Neural progenitor cell (in vitro differentiated cells): ENCODE data around the gene NDUFAF8. TPM values are rescaled to one million over a fixed set of nuclear protein-coding genes. Genes with fewer than 3 reads are reported as not detected.

Experiments used
- DNase-seq: peaks from one replicate; pipeline ENCODE4 v3.0.0-alpha.2; 2016; ENCODE audit warnings: low spot score
- H2AFZ ChIP-seq: fragments of 200-600 bp; sonication (generic); replicated peaks from 2 replicates; pipeline ENCODE4 v1.6.1; 2016; ENCODE audit warnings: antibody characterized with exemption
- H3F3A ChIP-seq: fragments of 200-600 bp; sonication (generic); 2 replicates; pipeline ENCODE4 v1.6.1; 2016; ENCODE audit warnings: antibody characterized with exemption, low read depth
- H3K27ac ChIP-seq: fragments of 200-600 bp; sonication (generic); 2 replicates; pipeline ENCODE4 v1.5.1; 2016; ENCODE audit warnings: mild to moderate bottlenecking
- H3K27me3 ChIP-seq: fragments of 200-600 bp; sonication (generic); 2 replicates; pipeline ENCODE4 v1.6.1; 2016; ENCODE audit warnings: mild to moderate bottlenecking, moderate library complexity
- H3K36me3 ChIP-seq: fragments of 200-600 bp; sonication (generic); 2 replicates; pipeline ENCODE4 v1.5.1; 2016
- H3K4me1 ChIP-seq: fragments of 200-600 bp; sonication (generic); 2 replicates; pipeline ENCODE4 v1.6.1; 2016; ENCODE audit warnings: mixed run types
- H3K4me2 ChIP-seq: fragments of 200-600 bp; sonication (generic); 2 replicates; pipeline ENCODE4 v1.6.1; 2016
- H3K4me3 ChIP-seq: fragments of 200-600 bp; sonication (generic); 2 replicates; pipeline ENCODE4 v1.5.1; 2016
- H3K79me2 ChIP-seq: fragments of 200-600 bp; sonication (generic); 2 replicates; pipeline ENCODE4 v1.6.1; 2016; ENCODE audit warnings: low read depth
- H3K9ac ChIP-seq: fragments of 200-600 bp; sonication (generic); 2 replicates; pipeline ENCODE4 v1.6.1; 2016
- H3K9me3 ChIP-seq: fragments of 200-600 bp; sonication (generic); 2 replicates; pipeline ENCODE4 v1.5.1; 2016; ENCODE audit warnings: low read depth
- H4K20me1 ChIP-seq: fragments of 200-600 bp; sonication (generic); 2 replicates; pipeline ENCODE4 v1.6.1; 2016; ENCODE audit warnings: low read depth
- H3K27ac Mint-ChIP-seq: 3 replicates; pipeline ENCODE4 v1.8.0; 2021; ENCODE audit warnings: mixed read lengths
- H3K27me3 Mint-ChIP-seq: 2 replicates; pipeline ENCODE4 v1.8.0; 2022; ENCODE audit warnings: low read depth, mild to moderate bottlenecking, inconsistent platforms, moderate library complexity, mixed read lengths; ENCODE audit not compliant: insufficient read depth
- H3K36me3 Mint-ChIP-seq: 3 replicates; pipeline ENCODE4 v1.8.0; 2021; ENCODE audit warnings: mixed read lengths
- H3K4me1 Mint-ChIP-seq: 3 replicates; pipeline ENCODE4 v1.8.0; 2021; ENCODE audit warnings: mixed read lengths
- H3K4me3 Mint-ChIP-seq: 3 replicates; pipeline ENCODE4 v1.8.0; 2021; ENCODE audit warnings: mild to moderate bottlenecking, moderate library complexity, mixed read lengths
- H3K9me3 Mint-ChIP-seq: 3 replicates; pipeline ENCODE4 v1.8.0; 2020; ENCODE audit warnings: mixed read lengths
- CTCF ChIP-seq: fragments of 200-600 bp; sonication (generic); IDR thresholded peaks from 2 replicates; pipeline ENCODE4 v1.5.1; 2017; ENCODE audit warnings: antibody characterized with exemption, mild to moderate bottlenecking
- EZH2 ChIP-seq: fragments of 200-600 bp; sonication (generic); IDR thresholded peaks from 2 replicates; pipeline ENCODE4 v1.6.1; 2017; ENCODE audit warnings: antibody characterized with exemption, mild to moderate bottlenecking, moderate library complexity
- EZH2phosphoT487 ChIP-seq: fragments of 200-600 bp; sonication (generic); IDR thresholded peaks from 2 replicates; pipeline ENCODE4 v1.6.1; 2017; ENCODE audit warnings: antibody characterized with exemption
- total RNA-seq: library from RNA; depleted of rRNA; stranded (reverse); fragments of >200 nt; gene quantifications from 2 replicates; pipeline ENCODE4 v1.2.3, GENCODE V29; 2015; ENCODE audit warnings: low replicate concordance

The NDUFAF8 gene
- total RNA-seq, 1 donor from 2014 or later = 34.7 TPM

- Histone ChIP-seq H3K36me3 (no peaks in the 10 kb centered on the region), H3K79me2 (peaks cover 10% of the 10 kb centered on the region), H3K4me1 (no peaks in the 10 kb centered on the region), H3K9me3 (no peaks in the 10 kb centered on the region), H4K20me1 (peaks cover 14% of the 10 kb centered on the region), H3F3A (peaks cover 5% of the 10 kb centered on the region), H3K27ac (no peak overlapping the region), H3K27me3 (no peaks in the 10 kb centered on the region), H3K4me2 (no peak overlapping the region), H3K9ac (no peak overlapping the region), H2AFZ (no peak overlapping the region), H3K4me3 (no peak overlapping the region)
- Mint-ChIP-seq H3K27me3 (peaks cover 4% of the 10 kb centered on the region), H3K36me3 (peaks cover 12% of the 10 kb centered on the region), H3K27ac (no peak overlapping the region), H3K4me3 (no peak overlapping the region), H3K4me1 (peaks cover 3% of the 10 kb centered on the region), H3K9me3 (no peaks in the 10 kb centered on the region)
- no peak for TF ChIP-seq EZH2
- TF ChIP-seq EZH2phosphoT487 = no peak
- TF ChIP-seq CTCF = no peak
- no peak for DNase-seq
Measured at GRCh38 chr17:81212365-81212764, 26.8 kb upstream of the NDUFAF8 start.

DNA sequence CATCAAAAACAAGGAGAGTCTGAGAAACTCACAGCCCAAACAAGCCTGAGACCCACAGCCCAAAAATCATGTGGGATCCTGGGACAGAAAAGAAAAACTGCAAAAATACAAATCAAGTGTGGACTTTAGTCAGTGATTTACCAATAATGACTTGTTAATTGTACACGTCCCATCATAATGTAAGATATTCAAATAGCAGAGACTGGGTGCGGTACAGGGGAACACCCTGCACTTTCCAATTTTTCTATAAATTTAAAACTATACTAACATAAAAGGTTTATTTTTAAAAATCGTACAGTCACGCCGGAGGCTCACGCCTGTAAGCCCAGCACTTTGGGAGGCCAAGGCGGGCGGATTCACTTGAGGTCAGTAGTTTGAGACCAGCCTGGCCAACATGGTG lies 25.1 kb upstream of the NDUFAF8 start:
- Histone ChIP-seq H3K79me2 (peaks cover 10% of the 10 kb centered on the region), H3K4me1 (no peaks in the 10 kb centered on the region), H3K27ac (no peak overlapping the region), H3K4me3 (no peak overlapping the region), H3K9ac (no peak overlapping the region), H3K36me3 (no peaks in the 10 kb centered on the region), H3F3A (peaks cover 5% of the 10 kb centered on the region), H3K27me3 (no peaks in the 10 kb centered on the region), H3K9me3 (no peaks in the 10 kb centered on the region), H4K20me1 (peaks cover 14% of the 10 kb centered on the region), H3K4me2 (no peak overlapping the region), H2AFZ (no peak overlapping the region)
- TF ChIP-seq EZH2phosphoT487 = no peak
- TF ChIP-seq EZH2 = no peak
- no peak for TF ChIP-seq CTCF
- Mint-ChIP-seq H3K27ac (no peak overlapping the region), H3K9me3 (no peaks in the 10 kb centered on the region), H3K36me3 (peaks cover 16% of the 10 kb centered on the region), H3K4me3 (no peak overlapping the region), H3K27me3 (peaks cover 4% of the 10 kb centered on the region), H3K4me1 (peaks cover 3% of the 10 kb centered on the region)
- no peak for DNase-seq

DNA sequence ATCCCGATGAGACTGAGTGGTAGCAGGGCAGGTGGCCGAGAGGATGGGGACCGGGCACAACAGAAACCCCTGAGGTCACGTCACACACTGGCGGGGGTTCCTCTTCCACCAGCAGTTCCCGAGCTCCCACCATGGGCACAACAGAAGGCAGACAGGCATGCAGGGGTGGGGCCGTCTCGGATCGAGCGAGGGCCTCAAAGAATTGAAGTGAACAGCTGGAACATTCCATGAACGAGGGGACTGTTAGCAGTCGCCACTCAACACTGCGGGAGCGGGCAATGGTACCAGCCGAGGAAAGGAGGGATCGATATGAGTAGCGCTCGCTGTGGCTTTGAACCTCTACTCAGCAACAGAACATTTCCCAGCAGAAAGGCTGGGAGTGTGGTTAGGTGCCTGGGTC lies 21.6 kb upstream of the NDUFAF8 start:
- no peaks in the 10 kb centered on the region for H3K9me3 Mint-ChIP-seq
- H3K79me2 ChIP-seq = peaks cover 26% of the 10 kb centered on the region
- TF ChIP-seq CTCF = no peak
- TF ChIP-seq EZH2phosphoT487 = no peak
- no peak for TF ChIP-seq EZH2
- no peak overlapping the region for H2AFZ ChIP-seq
- H4K20me1 ChIP-seq = peaks cover 34% of the 10 kb centered on the region
- no peak overlapping the region for H3K27ac ChIP-seq
- DNase-seq = no peak
- H3K9me3 ChIP-seq = no peaks in the 10 kb centered on the region
- H3K4me1 ChIP-seq = peaks cover 12% of the 10 kb centered on the region
- no peak overlapping the region for H3K9ac ChIP-seq
- peaks cover 13% of the 10 kb centered on the region for H3K36me3 Mint-ChIP-seq
- H3K36me3 ChIP-seq = no peaks in the 10 kb centered on the region
- H3K4me2 ChIP-seq = no peak overlapping the region
- no peak overlapping the region for H3K4me3 Mint-ChIP-seq
- H3K4me1 Mint-ChIP-seq = peaks cover 10% of the 10 kb centered on the region
- peaks cover 6% of the 10 kb centered on the region for H3F3A ChIP-seq
- H3K27me3 Mint-ChIP-seq = peaks cover 4% of the 10 kb centered on the region
- no peak overlapping the region for H3K4me3 ChIP-seq
- H3K27me3 ChIP-seq = no peaks in the 10 kb centered on the region
- no peak overlapping the region for H3K27ac Mint-ChIP-seq

GRCh38 chr17:81218459-81218858 lies 20.7 kb upstream of the NDUFAF8 start:
- no peak for DNase-seq
- H3K27me3 ChIP-seq = peaks cover under 1% of the 10 kb centered on the region
- H3K4me1 Mint-ChIP-seq = peaks cover 11% of the 10 kb centered on the region
- peaks cover 4% of the 10 kb centered on the region for H3K27me3 Mint-ChIP-seq
- H3K36me3 Mint-ChIP-seq = peaks cover 11% of the 10 kb centered on the region
- no peak overlapping the region for H2AFZ ChIP-seq
- no peaks in the 10 kb centered on the region for H3K9me3 ChIP-seq
- peaks cover 27% of the 10 kb centered on the region for H3K79me2 ChIP-seq
- no peaks in the 10 kb centered on the region for H3K36me3 ChIP-seq
- no peak overlapping the region for H3K27ac ChIP-seq
- no peak overlapping the region for H3K27ac Mint-ChIP-seq
- TF ChIP-seq CTCF = no peak
- no peak for TF ChIP-seq EZH2
- TF ChIP-seq EZH2phosphoT487 = no peak
- no peak overlapping the region for H3K9ac ChIP-seq
- no peak overlapping the region for H3K4me3 Mint-ChIP-seq
- H3K4me2 ChIP-seq = no peak overlapping the region
- H4K20me1 ChIP-seq = peaks cover 35% of the 10 kb centered on the region
- H3K4me3 ChIP-seq = no peak overlapping the region
- H3K4me1 ChIP-seq = peaks cover 12% of the 10 kb centered on the region
- H3K9me3 Mint-ChIP-seq = no peaks in the 10 kb centered on the region
- peaks cover 8% of the 10 kb centered on the region for H3F3A ChIP-seq
